ENCODE results near the gene KIF4B.
"Not testable (repeated sequence)": the region's sequence is repeated elsewhere in the genome, so short reads cannot be mapped to it uniquely, and the experiment has no call there.

KIF4B gene

DNA sequence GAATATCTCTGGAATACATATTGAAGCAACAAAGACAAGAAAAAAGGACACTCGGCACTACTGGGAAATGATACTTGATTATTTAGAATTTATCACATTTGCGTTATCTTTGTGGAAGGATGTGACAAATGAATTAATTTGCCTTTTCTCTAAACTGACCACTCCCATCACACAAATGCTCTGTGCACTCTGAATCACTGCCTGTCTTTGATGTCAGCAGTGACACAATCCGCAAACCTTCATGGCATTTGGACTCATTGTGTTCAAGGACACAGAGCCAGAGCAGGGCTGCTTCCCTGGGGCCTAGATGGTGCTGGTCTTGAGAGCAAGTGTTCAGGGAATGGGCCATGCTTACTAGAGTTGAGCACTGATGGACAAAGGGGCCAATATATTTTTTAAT is 4.9 kb upstream of the KIF4B start:
- DNase-seq (ENCODE audit: low read depth): peak; percentile 21

DNA sequence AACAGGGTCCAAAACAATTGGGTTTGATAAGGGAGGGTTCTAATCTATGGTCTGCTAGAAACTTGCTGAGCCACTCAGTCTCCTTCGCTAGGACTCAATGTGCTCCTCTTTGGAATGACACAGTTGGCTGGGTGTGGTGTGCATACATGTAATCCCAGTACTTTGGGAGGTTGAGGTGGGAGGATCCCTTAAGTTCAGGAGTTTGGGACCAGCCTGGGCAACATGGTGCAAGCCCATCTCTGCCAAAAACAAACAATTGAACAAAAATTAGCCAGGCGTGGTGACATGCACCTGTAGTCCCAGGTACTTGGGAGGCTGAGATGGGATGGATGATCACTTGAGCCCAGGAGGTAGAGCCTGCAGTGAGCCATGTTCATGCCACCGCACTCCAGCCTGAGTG is 2.7 kb upstream of the KIF4B start:
- DNase-seq (ENCODE audit: low read depth): no peak

GRCh38 chr5:155015239-155015638 is 1.7 kb downstream of the KIF4B start:
- DNase-seq (ENCODE audit: low read depth): no peak

DNA sequence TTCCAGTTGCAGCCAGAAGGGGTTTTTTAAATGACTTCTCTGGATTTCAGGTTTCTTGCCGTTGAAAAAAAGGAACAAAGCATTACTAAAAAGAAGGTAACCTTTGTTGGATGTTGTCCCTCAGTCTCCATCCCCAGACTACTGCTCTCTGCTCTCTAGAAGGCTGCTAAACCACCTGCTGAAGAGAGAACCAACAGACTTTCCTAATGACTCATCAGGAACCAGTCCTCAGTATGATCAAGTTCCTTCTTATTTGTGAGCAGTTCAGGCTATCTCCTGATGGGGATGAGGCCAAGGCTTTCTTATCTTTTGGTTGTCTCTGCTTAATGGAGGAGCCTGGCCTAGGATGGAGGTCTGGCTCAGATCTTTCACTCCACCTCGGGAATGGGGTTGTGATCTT is 4.1 kb downstream of the KIF4B start:
- DNase-seq (ENCODE audit: low read depth): no peak

DNA sequence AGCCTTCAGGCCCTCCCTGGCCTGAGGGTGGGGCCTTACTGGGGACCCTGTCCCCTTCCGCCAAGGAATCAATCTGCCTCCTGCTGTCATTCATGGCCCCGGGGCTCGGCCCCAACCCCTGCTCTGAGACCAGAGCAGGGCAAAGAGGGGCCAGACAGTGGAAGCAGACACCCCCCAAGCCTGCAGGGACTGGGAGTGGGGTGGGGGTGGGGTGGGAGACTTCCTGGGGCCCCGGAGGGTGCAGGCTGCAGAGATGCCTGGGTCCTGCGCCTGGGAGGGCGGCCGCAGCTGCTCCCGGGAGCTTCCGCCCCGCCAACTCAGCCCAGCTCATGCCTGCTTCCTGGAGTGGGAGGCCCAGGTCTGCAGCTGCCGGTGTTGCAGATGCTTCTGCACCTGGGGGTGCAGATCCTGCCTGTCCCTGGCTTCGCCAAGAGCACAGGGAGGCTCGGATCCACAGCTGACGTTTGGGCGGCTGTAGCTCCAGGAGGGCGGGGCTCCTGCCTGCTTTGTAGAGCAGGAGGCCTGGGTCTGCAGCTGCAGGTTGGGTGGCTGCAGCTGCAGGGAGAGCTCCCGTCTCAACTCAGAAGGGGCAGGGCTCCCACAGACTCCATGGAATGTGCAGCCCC is 6.2 kb downstream of the KIF4B start:
- DNase-seq (ENCODE audit: low read depth): no peak

DNA sequence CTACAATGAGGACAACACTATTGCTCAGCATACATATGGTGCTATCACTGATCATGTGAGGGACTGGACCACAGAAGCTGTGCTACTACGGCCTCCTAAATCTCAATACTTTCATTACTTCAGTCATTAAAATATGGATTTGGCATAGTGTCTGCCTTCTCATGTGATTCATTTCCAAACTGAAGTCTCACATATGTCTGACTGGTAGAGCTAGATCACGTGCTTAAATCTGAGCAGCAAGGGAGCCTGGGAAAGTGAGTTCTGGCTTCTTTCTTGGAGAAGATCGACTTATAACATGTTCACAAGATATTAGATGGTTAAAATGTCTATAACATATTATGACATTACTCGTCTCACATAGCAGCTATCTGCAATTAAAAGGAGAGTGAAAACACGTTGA is 8.3 kb downstream of the KIF4B start:
- DNase-seq (ENCODE audit: low read depth): no peak

GRCh38 chr5:155023320-155023719 is 9.8 kb downstream of the KIF4B start:
- no peak for DNase-seq (ENCODE audit: low read depth)

DNA sequence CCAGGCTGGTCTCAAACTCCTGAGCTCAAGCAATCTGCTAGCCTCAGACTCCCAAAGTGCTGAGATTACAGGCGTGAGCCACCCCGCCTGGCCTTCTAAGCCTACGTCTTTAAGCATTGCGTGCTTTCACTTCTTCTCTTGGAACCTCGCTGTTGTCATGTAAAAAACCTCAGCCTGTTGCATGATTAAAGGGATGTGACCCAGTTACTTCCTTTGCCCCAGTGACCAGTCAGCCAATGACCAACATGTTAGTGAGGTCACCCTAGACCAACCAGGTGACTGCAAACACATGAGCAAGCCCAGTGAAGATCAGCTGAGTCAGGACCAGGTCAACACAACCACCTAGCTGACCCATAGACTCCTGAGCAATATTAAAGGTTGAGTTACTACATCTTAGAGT is 10.5 kb downstream of the KIF4B start:
- DNase-seq (ENCODE audit: low read depth): no peak

GRCh38 chr5:155025895-155026294 is 12.3 kb downstream of the KIF4B start:
- no peak for DNase-seq (ENCODE audit: low read depth)

GRCh38 chr5:155027993-155028629 is 14.6 kb downstream of the KIF4B start:
- DNase-seq (ENCODE audit: low read depth): peak; percentile 9

- DNase-seq (ENCODE audit: low read depth): no peak
Measured at GRCh38 chr5:155029240-155029639, 15.7 kb downstream of the KIF4B start.

- not testable (repeated sequence) for DNase-seq (ENCODE audit: low read depth)
Measured at GRCh38 chr5:155034145-155034744, 20.7 kb downstream of the KIF4B start.

GRCh38 chr5:155035087-155035486 is 21.5 kb downstream of the KIF4B start:
- not testable (repeated sequence) for DNase-seq (ENCODE audit: low read depth)

DNA sequence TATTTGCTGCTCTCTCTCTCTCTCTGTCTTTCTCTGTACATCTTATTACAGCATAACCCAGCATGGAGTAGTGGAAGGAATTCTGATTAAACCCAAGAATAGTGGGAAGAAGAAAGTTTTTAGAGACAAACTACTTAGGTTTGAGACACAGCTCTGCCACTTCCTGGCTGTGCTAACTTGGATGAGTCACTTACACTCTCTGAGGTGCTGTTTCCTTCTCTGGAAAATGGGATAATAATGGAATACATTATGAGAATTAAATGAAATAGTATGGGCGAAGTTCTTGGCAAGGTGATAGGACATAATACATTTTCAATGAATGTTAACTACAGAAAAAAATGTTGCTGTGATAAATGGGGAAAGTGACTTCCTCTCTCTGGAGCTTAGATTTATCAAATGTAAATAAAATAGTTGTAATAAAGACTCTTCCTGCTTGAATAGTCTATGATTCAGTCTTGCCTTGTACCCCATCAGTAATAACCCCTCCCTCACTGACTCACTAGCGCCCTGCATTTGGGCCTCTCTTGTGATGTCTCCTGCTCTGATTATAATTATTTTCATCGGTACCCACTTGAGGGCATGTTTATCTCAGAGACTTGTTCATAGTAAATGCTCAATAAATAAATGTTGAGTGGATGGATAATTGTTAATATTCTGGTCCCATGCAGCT is 27.6 kb downstream of the KIF4B start:
- no peak for DNase-seq (ENCODE audit: low read depth)

DNA sequence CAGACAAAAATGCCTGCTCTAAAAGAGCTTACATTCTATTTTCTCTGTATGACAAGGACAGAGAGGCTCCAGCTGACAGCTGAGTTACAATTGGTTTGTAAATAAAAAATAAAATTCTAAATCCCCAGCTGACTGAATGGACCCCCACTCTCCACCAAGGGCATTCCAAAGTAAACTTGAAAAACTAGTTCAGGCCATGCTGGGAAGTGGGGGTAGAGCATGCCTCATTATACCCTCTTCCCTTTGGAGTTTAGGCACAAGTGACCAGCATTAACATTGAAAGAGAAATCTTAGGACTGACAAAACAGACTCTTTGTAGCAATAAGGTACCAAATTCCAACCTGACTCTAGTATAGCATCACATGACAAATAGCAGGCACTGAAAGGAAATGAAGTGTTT is 31.0 kb downstream of the KIF4B start:
- no peak for DNase-seq (ENCODE audit: low read depth)

- DNase-seq (ENCODE audit: low read depth): no peak
Measured at GRCh38 chr5:155046591-155046990, 33.0 kb downstream of the KIF4B start.

DNA sequence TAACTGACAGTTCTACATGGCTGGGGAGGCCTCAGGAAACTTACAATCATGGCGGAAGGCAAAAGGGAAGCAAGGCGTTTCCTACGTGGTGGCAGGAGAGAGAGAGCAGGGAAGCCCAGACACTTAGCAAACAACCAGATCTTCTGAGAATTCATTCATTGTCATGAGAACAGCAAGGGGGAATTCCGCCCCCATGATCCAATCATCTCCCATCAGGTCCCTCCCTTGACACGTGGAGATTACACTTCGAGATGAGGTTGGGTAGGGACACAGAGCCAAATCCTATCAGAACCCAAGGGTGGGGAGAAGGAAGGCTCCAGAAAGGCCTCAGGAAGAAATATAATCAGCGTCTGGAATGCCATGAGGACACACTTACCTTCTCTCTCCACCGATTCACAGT is 34.3 kb downstream of the KIF4B start:
- DNase-seq (ENCODE audit: low read depth): no peak

DNA sequence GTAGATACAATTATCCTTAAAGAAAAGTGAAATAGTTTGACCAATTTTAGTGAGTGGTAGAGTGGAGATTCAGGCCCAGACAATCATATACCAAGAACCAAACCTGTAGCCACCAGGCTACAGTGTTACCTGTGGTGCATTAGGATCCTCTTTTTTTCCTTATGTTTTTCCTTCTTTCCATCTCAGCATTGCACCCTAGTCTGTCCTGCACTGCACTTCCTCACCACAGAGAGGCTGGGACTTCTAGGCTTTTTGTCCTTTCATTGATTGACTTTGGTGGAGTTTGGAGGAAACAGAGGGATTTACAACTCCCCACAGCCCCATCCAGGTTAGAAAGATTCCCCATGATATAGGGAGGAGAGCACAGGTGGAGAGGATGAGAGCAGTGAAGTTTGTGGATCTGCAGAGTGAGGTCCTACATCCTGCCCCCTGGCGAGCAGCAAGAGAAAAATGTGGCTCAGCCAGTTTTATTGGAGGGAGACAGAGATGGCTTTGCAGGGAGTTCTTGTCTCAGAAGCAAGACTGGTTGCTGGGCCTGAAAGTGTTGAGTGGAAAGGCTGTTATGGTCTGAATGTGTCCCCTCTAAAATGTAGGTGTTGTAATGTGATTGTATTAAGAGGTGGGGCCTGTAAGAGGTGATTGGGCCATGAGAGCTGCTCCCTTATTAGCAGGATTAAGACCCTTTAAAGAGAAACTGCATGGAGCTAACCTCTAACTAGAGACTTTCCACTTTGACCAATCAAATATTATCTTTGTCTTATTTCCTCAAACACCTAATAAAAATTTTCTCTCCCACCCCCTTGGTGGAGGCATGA is 36.2 kb downstream of the KIF4B start:
- peak; percentile 15 for DNase-seq (ENCODE audit: low read depth)

- DNase-seq (ENCODE audit: low read depth): no peak
Measured at GRCh38 chr5:155050384-155051019, 36.9 kb downstream of the KIF4B start.

GRCh38 chr5:155052532-155052931 is 39.0 kb downstream of the KIF4B start:
- no peak for DNase-seq (ENCODE audit: low read depth)

GRCh38 chr5:155053501-155053900 is 39.9 kb downstream of the KIF4B start:
- DNase-seq (ENCODE audit: low read depth): no peak

All from amniotic epithelial cell (primary cell).